Globus pallidus (tissue), 1 donor: Measurements from ENCODE around the gene PLPP3.
A peak's percentile ranks its signal among the peaks of the same experiment; 100 is the strongest.

Experiments
- DNase-seq: peaks from one replicate; pipeline ENCODE4 v3.0.0-alpha.2; 2015; ENCODE audit warnings: low spot score

Gene PLPP3

DNA sequence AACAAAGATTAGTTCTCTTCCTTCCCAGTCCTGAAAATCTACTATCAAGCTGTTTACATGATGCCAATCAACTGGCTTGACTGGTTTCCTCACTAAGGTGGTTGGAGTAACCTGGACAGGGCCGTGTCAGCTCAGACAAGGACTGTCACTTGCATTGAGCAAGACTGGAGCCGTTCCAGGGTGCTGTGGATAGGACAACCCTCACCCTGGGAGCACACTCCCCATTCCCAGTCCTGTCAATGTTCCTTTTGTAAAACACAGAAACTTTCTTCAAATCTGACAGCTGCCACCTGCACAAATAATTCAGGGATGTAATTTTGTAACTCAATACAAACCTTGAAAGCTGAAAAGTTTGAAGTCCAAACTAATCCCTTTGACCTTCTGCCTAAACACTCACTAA, 31.4 kb downstream of the PLPP3 start:
- no peak for DNase-seq

DNA sequence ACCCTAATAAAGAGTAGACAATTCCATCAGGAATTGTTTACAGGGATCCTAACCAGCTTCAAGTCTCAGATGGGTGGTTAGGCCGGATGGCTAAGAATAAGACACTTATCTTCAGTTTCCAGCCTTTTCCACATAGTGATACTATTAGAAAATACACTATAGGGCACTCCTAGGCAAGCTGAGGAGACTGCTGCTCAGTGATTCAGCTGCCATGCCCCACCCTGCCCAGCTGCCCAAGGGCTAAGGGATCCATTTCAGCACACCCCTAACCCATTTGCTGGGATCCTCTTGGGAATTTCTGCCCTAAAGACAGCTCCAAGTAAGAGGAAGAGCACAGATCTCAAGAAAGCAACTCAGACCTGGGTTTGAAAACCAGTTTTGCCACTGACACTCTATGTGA, 31.9 kb downstream of the PLPP3 start:
- DNase-seq, result no peak

DNA sequence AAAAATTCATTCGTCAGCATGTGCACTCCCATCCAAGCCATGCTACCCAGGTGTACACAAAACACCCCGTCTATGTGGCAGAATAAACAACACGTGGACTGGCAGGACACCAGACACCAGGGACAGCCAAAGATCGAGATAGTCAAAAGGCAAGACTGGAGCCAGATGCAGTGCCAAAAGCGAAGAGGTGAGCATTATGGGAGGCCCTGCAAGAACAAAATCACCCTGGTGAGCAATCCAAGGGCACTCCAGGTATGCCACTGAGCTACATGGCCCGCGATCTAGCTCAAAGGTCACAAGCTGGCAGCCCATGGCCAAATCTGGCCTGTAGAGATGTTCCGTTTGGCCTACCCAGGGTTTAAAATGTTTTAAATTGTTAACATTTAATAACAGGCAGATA, 33.7 kb downstream of the PLPP3 start:
- DNase-seq, result no peak

DNA sequence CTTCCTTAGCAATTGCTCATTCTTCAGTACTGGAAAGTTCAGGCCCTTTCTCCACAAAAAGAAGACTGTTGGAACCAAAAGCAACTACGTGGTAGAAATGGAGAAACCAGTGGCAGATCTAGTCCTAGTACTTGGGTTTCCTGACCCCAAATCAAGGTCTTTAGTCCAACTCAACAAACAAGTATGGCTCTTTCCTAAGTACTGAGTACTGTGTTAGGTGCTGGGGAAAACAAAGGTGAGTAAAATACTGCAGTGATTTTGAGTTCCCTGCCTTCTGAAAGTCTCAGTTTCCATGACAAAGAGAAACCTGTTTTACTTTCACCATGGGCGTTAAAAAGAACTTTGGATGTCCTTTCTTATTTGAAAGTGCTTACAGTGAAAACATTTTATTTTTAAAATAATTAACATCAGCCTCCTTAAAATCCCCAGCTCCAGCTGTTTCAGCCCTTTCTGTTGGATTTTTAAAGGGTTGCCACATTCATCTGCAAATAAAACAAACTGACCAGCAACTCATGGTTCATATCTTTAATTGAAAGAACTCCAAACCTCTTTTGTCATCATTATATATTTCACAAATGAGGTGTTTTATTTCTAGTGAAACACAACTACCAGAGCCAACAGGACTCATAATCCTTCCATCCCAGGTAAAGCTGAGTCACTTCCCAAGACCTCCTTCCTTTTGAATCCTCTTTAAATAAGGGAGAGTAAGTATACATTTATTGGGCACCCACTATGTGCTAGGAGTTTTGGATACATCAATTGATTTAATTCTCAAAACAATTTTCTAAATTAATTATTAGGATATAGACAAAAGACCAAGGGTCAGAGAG, 35.4 kb downstream of the PLPP3 start:
- no peak for DNase-seq

DNA sequence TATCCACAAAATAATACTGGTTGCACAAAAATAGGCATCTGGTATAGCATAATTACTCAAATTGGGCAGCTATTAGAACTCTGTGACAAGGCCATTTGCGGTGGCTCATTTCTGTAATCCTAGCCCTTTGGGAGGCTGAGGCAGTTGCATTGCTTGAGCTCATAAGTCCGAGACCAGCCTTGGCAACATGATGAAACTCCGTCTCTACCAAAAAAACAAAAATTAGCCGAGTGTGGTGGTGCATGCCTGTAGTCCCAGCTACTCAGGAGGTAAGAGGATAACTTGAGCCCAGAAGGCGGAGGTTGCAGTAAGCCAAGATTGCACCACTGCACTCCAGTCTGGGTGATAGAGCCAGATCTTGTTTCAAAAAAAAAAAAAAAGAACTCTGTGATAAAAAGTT, 36.7 kb downstream of the PLPP3 start:
- no peak for DNase-seq

DNA sequence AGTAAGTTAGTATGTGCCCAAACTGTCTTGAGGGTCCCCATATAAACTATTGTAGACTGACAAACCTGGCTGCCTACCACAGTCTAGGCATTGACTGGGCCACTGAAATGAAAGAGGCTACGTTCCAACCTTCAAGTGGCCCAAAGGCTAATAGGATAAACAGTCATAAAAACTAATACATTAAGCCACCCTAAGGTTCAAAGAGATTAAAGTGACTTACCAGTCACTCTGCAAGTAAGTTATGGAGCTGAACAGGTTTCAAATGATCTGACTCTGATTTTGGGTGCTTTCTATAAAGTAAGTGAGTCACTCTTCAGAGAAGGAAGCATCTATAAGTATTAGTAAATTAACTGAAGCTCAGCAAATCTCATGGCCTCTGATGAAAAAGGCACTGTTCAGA, 38.0 kb downstream of the PLPP3 start:
- DNase-seq, result no peak

DNA sequence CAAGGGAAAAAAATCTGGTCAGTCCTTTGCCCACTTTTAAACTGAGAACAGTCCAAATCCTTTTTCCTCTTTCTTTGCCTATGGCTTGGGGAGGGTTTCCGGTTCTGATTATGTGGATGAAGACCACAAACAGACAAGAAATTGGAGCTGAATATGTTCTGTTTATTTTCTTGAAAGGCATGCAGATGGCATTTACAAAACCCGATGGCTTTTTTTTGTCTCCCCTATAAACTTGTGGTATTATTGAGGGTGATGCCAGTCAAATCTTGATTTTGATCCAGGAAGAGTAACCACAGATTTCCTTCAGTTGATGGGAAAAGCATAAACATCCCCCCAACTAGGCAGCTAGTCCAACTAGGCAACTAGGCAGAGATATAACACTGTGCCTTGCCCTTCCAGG, 38.9 kb downstream of the PLPP3 start:
- DNase-seq, result no peak

DNA sequence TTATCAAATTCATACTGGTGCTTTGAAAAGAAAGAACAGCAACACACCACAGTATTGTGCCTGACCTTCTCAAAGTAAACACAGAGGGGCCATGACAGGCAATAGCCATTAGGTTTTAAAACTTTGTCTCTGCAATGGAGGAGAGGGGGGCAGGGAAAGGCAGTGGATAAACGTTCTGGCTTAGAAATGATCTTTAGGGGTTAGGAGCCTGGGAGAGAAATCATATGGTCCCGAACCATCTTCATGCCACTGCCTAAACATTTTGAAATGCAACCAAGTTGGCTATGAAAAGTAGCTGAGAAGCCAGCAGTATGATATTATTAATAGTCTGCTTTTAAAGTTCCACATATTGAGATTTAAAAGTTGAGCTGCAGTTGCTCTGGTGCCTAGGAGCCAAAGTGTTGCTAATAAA, 39.8 kb downstream of the PLPP3 start:
- no peak for DNase-seq

DNA sequence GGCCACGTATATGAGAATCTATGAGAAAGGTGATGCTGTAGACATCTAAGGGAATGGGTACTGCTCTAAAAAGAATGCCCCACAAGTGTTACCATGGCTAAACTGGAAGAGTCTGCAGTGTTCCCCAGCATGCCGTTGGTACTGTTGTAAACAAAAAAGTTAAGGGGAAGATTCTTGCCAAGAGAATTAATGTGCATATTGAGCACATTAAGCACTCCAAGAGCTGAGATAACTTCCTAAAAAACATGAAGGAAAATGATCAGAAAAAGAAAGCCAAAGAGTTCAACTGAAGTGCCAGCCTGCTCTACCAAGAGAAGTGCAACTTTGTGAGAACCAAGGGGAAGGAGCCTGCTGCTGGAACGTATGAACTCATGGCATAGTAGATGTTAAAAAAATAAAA, 40.8 kb downstream of the PLPP3 start:
- no peak for DNase-seq

DNA sequence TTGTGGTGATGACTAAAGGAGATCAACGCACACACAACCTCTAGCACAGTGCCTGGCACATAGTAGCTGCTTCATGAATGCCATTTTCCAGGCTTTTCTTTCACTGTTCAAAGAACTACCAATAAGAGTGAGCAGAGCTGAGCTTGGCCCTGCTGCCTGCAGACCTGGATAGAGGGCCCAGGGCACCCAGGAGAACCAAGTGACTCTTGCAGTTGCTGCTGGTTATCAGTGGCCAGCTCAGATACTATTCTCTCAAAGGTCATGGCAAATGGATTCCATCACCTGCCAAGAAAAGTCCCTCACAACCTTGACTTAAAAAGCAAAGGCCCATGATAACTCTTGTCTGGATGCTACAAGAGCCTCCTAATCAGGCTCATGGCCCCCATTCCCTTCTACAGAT, 41.7 kb downstream of the PLPP3 start:
- no peak for DNase-seq

DNA sequence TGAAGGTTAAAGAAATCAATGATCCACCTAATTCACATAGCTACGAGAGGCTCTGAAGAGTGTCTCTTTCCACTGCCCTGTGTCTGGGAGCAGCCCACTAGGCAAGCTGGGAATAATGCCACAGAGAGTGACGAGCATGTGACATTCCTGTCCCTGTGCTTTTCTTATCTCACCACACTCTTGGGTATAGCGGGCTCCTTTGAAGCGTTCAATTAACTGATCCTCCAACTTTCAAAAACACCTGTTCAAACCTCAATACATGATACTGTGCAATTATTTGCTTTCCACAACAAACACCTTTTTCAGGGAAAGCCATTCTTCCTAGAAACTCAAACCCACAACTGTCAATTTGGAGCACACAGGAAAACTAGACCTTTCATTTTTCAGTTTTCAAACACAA, 43.4 kb downstream of the PLPP3 start:
- DNase-seq, result peak; percentile 40

DNA sequence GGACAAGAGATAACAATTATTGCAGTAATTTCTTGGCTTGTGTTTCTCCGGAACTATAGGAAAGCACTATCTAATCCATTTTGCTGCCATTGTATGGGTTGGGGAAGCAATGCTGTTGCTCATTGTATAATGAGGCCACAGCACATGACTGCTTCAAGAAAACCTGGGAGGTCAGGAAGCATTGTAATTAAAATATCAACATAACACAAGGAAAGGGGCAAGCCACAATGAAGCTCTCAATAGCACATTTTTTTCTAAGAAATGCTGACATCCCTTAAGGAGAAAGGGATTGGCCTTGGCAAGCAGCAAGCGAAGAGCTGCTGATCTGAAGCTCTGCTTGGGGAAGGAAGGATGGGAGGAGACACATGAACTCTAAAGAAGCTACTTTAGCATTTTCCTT, 44.0 kb downstream of the PLPP3 start:
- no peak for DNase-seq

DNA sequence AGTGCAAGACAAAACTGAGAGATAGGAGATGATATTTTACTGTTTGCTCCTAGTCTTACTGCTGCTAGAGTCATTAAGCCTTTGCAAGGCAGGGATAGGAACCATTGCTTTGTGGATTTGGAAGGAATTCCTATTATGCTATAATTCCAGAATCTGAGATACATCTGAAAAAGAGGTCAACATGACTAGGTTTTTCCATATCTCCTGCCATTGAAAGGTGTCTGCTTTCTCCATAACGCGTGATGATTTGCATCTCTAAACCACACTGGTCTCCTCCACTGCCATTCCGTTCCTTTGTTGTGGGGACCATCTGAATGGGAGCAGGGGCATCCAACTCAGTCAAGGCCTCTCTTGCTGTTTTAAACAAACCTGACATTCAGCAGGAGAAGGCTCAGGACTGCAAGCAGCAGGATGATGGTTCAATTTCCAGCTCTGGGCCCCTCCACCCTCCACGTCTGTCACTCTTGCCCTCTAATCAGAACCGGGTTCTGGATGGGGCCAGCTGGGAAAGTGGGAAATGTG, 45.2 kb downstream of the PLPP3 start:
- no peak for DNase-seq

DNA sequence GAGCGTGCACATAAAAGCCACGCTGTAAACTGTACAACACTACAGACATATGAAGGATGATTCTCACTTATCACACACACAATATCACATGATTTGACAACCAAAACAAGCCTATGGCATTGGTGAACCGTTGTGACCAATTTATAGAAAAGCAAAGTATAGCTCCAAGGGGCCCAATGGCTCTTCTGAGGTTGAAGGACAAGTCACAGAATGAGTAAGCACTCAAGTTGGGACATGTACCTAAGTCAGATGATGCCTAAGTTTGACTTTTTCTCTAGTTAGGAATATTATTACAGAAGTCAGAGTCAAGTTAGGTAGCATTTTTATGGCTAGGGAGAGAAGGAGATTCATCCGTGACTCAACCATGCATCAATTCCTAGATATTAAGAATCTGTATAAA, 45.7 kb downstream of the PLPP3 start:
- DNase-seq, result no peak

DNA sequence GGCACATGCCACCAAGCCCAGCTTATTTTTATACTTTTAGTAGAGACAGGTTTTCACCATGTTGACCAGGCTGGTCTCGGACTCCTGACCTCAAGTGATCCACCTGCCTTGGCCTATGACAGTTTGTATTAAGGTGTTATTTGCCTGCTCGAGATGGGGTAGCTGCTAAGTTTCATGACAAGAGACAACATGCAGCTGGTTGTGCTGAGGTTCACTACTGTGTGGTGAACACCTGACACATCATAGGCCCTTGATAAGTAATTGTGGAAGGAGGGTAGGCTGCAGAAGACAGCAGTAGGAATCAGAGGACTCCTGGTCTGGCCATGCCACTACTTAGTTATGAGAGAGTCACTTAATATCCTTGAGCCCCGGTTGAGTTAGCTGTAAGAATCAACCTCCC, 46.2 kb downstream of the PLPP3 start:
- no peak for DNase-seq

DNA sequence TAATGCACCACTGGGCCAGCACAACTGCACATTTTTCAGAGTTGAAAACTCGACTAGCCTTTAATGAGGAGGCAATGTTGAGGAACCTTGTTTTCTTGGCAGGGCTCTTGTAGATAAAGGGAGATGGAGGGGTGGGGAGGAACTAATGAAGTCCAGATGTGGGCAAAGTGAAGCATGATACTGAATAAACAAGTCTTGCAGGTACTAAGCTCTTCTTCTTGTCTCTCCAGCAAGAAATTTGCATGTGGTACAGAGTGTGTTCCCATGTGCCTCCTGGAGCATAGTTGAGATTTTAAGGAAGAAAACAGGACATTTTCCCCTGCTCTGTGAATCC, 47.0 kb downstream of the PLPP3 start:
- DNase-seq, result no peak

DNA sequence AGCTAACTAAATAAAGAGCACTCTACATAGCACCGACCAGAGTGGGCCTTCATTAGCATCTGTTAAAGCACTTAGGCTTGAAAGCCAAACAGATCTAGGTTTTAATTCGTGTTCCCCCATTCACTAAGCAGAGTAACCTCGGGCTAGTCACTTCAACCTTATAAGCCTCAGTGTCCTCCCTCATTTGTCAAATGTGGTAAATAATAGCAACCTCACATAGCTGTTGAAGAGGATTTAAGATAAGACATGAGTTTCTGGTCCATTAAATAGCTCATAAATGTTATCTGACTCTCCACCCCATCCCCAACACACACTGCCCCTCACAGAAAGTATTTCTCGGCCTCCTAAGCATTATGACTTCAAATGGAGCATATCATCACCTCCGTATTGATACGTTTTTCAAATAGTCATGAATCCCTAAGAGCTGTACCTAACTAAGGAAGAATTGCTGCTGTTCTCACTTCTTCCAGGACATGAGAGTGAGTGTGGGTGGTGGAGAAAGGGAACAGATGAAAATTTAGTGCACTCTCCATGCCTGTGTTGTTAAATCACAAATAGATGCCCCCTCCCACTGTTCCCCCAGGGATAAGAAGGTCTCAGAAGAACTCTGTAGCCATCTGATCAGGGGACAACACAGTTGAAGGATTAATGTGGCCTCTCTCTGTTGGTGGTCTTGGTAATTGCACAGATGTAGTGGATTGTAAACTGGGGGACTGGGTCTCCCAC, 47.6 kb downstream of the PLPP3 start:
- DNase-seq, result no peak

DNA sequence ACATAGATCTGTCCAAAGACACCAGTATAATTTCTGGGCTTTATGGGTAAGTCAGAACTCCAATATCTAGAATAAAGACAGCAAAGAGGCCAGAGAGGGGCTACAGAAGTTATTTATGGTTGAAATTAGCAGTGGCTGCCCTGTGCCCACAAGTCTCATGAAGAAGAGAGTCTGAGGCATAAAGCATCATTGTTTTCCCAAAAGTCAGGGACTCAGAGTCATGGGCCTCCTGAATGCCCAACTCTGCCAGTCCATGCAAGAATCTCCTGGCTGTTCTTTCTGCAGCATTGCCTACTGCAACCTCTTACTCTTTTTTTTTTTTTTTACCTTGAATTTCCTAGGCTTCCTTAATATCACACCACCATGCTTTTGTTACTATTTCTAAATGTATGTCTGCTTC, 49.6 kb downstream of the PLPP3 start:
- DNase-seq, result peak; percentile 55

DNA sequence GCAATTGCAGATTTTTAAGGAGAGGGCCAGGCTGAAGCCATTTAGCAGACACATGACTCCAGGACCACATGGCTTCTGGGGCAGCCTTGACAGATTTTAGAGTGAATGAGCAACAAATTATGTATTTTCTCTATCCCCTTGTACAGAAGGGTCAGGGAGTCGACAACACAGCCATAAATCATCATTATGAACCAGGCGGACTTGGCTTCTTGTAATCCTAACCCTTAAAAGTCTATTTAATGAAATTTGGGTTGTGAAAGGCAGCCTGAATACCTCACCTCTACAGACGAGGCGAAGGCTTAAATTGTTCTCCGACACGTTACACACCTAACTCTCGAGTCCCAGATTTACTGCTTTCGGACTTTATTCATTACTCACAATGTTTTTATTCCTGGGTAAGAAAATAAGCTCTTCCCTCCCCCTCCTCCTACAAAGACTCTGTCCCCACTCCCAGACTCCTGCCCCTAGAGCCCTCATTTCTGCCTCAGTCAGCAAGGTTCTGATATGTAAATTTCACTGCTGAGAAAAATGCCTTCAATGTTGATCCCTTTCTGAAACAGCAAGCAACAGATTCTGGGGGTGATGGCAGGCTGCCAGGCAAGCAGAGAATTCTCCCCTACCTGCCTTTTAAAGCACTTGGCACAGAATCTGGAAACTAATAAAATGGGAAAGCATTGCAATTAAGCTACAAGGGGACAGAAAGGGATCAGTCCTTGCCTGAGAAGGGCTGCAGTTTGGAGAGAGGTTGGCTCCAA, 51.6 kb downstream of the PLPP3 start:
- DNase-seq, result no peak

DNA sequence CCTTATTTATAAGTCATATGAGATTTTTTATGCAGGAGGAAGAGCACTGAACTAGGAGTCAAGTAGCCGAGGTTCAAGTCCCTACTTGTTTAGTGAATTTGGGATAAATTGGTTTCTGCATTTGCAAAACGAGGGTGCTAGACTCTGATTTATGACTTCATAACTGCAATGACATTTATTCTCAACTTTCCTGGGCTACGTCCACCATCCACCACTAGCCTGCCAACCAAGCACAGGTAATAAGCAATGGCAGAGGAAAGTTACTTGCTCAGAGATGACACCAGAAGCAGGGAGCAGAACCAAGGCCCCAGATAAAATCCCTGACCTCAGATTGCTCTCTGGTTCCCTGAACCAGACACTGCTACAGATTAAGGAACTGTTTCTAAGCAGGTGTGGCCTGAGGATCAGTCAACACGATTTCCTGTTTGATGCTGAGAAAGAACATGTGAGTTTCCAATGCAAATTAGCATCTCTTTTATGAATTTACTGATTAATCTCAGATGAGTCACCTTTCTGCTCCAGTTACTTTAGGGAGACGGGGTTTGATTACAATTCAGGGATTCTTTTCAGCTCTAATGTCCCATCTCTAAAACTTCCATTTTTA, 52.7 kb downstream of the PLPP3 start:
- DNase-seq, result no peak

DNA sequence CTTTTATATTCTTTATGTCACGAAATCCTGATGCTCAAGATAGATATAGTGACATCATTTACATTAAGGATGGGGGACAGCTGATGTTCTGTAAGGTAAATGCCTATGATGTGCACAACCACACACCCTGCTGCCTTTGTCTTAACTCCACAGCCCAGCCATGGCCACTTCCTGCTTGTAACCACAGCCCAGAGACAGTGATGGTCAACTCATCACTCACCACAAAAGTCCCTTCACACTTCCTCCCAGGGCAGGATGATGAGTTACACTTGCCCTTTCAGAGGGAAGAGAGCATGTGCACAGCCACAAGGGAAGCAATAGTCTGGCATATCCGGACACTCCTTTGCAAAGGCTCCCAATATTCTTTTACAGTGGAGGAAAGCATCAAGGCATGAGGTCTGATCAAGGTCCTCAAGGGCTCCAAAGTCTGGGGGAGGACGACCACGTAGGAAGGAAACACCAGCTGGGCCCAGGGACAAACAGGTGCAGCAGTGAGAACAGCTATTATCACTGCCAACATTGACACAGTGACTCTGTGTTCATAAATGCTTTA, 53.8 kb downstream of the PLPP3 start:
- DNase-seq, result peak; percentile 57

DNA sequence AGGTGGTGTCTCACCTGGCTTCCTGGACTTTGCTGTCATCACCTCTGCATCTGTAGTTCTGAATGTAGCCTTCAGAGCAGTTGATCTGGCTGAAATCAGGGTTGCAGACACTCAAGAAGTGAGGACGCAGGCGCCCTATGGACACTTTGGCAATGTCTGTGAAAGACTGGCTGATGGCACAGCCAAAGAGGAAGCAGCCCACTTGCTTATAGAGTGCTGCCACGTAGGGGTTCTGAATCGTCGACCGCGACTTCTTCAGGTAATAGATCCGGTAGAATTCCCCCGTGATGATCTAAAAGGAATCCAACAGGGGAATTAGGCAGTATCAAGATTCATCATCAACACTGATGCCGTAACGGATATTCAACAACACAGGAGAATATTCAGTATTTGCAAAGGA, 55.1 kb downstream of the PLPP3 start:
- DNase-seq, result no peak
